Measurements from ENCODE around the gene APP. TPM values are rescaled to one million over a fixed set of nuclear protein-coding genes. Genes with fewer than 3 reads are reported as not detected.

APP gene
- total and polyA plus RNA-seq, 2 of the 13 experiments (the other 11 are each of a cell fraction or from before 2014, with no cell fraction given) = 70.6 to 262 TPM

DNA sequence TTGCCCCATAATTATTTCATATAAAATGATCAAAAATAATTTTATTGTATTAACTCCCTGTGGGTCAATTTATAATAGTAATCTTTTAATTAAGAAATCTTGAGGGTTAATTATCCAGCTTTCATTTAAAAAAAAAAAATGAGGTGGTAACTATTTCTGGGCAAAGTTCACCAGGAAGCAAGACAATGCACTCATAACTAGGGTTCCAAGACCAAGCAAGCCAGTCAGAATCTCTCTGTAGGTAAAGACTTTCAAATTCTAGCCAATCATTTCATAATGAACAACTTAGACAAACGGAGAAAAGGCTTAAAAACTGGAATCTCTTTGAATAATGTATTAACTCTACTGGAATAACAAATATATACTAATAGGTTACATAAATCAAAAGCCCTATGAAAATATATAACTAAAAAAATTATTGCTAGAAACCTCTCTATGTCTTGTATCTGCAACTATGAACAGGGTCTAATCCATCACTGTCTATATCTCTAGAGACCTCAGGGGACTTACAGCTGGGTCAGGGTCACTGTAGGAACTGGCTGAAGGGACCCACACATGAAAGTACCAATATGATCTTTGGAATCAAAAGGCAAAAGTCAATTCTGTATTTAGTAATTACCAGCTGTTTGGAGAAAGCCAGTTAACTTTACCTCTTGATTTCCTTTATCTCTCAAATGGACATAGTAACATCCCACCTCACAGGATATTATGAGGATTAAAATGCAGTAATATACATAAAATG lies 43.3 kb downstream of the APP start:
- in situ Hi-C loops (cut with HindIII; ENCODE audit: extremely low pct_ligation_motif_present, low pct_unique_long_range_greater_than_20kb) = no loop called here
- peak; percentile 57 for ATAC-seq
- H3K27me3 ChIP-seq (ENCODE audit: control insufficient read depth in 1 of 2, insufficient read depth in 2 of 2, low read length in 2 of 2) = no peaks in the 10 kb centered on the region
- no peaks in the 10 kb centered on the region for H3K9me3 ChIP-seq (ENCODE audit: low read length)
- H3K27ac ChIP-seq (ENCODE audit: extremely low read length, insufficient read depth, low read length) = no peak overlapping the region
- no peak overlapping the region for H3K9ac ChIP-seq (ENCODE audit: insufficient read depth, low read depth, low read length)
- no TSS peak for BruUV-seq (replicated peaks)
- peaks cover 42% of the 10 kb centered on the region for H3K4me1 ChIP-seq (ENCODE audit: insufficient read depth, low read length)
- ChIA-PET POLR2A (no interaction called here), CTCF (ENCODE audit: low intra/inter-chr PET ratio, low total read pairs) (no interaction called here)
- H3K79me2 ChIP-seq (ENCODE audit: insufficient read depth, low read length) = peaks cover 42% of the 10 kb centered on the region
- intact Hi-C loops (cut with micrococcal nuclease; ENCODE audit: unreplicated experiment) = no loop called here
- no peak overlapping the region for H3K4me3 ChIP-seq (replicated peaks in 1 of 3; ENCODE audit: insufficient read depth in 1 of 3, low read depth in 2 of 3, low read length in 3 of 3)
- no peak overlapping the region for H2AFZ ChIP-seq (ENCODE audit: low read length)
- H3K4me2 ChIP-seq (ENCODE audit: low read depth, low read length) = no peak overlapping the region
- 56% methylated on average over 1 of the region's 1 CpG for WGBS (ENCODE audit: low lambda C conversion rate)
- H3K36me3 ChIP-seq (replicated peaks in 1 of 2; ENCODE audit: control insufficient read depth in 1 of 2, insufficient read depth in 2 of 2, low read length in 2 of 2) = no peaks in the 10 kb centered on the region; a peak in 1 of 5 replicates
- no peak for FAIRE-seq
- DNase-seq (ENCODE audit: low spot score) = no peak
- H4K20me1 ChIP-seq (ENCODE audit: insufficient read depth, low read length) = peaks cover 5% of the 10 kb centered on the region
- TF ChIP-seq, protein P1, sequence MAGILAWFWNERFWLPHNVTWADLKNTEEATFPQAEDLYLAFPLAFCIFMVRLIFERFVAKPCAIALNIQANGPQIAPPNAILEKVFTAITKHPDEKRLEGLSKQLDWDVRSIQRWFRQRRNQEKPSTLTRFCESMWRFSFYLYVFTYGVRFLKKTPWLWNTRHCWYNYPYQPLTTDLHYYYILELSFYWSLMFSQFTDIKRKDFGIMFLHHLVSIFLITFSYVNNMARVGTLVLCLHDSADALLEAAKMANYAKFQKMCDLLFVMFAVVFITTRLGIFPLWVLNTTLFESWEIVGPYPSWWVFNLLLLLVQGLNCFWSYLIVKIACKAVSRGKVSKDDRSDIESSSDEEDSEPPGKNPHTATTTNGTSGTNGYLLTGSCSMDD (CRISPR knock-in tag; IDR thresholded peaks at IDR 0.05) = no peak
- no peak for TF ChIP-seq FLYWCH1 (CRISPR knock-in tag; IDR thresholded peaks at IDR 0.05)
- TF ChIP-seq HNF4A (CRISPR knock-in tag; IDR thresholded peaks at IDR 0.05) = peak; percentile 46; the same call in 1 of the 2 replicates
- TF ChIP-seq HOXA9 (CRISPR knock-in tag; IDR thresholded peaks at IDR 0.05; ENCODE audit: borderline replicate concordance) = no peak
- TF ChIP-seq NCOR1 (IDR thresholded peaks at IDR 0.05; ENCODE audit: borderline replicate concordance, low read length) = peak; percentile 41; the same call in 1 of the 2 replicates

DNA sequence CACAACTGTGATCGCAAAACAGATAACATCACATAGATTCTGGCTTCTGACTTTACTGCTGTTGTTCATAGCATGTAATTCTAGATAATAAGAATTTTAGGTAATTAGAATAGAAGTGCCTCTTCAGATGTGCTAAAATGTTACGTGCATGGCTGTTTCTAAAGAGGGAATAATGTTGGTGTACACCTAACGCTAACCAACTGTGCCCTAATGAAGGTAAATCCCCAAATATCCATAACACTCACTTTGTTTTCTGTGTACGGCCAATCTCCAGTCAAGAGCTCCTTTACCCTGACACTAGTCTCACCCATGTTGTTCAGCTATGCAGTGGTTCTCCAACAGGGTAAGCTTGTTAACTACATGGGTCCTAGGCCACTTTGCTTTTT lies 44.4 kb downstream of the APP start:
- WGBS (ENCODE audit: low lambda C conversion rate) = 60% methylated on average over 4 of the region's 4 CpGs
- TF ChIP-seq ZFP62 (CRISPR knock-in tag; IDR thresholded peaks at IDR 0.05) (no peak), NFATC3 (CRISPR knock-in tag; IDR thresholded peaks at IDR 0.05) (no peak), ETV5 (CRISPR knock-in tag; IDR thresholded peaks at IDR 0.05; ENCODE audit: borderline replicate concordance) (no peak), RNF2 (conservative IDR thresholded peaks at IDR 0.05; ENCODE audit: low read depth) (no peak), IRX3 (CRISPR knock-in tag; IDR thresholded peaks at IDR 0.05; ENCODE audit: borderline replicate concordance, low read depth) (no peak), ZNF280D (CRISPR knock-in tag; IDR thresholded peaks at IDR 0.05) (no peak), RBAK (CRISPR knock-in tag; IDR thresholded peaks at IDR 0.05) (no peak), ZNF256 (CRISPR knock-in tag; conservative IDR thresholded peaks at IDR 0.05) (no peak), ZNF792 (CRISPR knock-in tag; IDR thresholded peaks at IDR 0.05) (no peak), HDAC2 (CRISPR knock-in tag; IDR thresholded peaks at IDR 0.05) (no peak), ZNF766 (CRISPR knock-in tag; IDR thresholded peaks at IDR 0.05; ENCODE audit: borderline replicate concordance) (no peak), NCOA5 (CRISPR knock-in tag; IDR thresholded peaks at IDR 0.05) (no peak)

More for the DNA sequence above, 44.4 kb downstream of the APP start:
- Histone ChIP-seq H3K79me2 (ENCODE audit: insufficient read depth, low read length) (peaks cover 36% of the 10 kb centered on the region), H3K36me3 (replicated peaks in 1 of 2; ENCODE audit: control insufficient read depth in 1 of 2, insufficient read depth in 2 of 2, low read length in 2 of 2) (no peaks in the 10 kb centered on the region; a peak in 1 of 5 replicates), H3K4me3 (replicated peaks in 1 of 3; ENCODE audit: insufficient read depth in 1 of 3, low read depth in 2 of 3, low read length in 3 of 3) (no peak overlapping the region), H2AFZ (ENCODE audit: low read length) (no peak overlapping the region), H3K9ac (ENCODE audit: insufficient read depth, low read depth, low read length) (no peak overlapping the region), H3K4me1 (ENCODE audit: insufficient read depth, low read length) (peaks cover 38% of the 10 kb centered on the region), H3K4me2 (ENCODE audit: low read depth, low read length) (no peak overlapping the region), H3K27ac (ENCODE audit: extremely low read length, insufficient read depth, low read length) (no peak overlapping the region), H4K20me1 (ENCODE audit: insufficient read depth, low read length) (peaks cover 5% of the 10 kb centered on the region), H3K9me3 (ENCODE audit: low read length) (no peaks in the 10 kb centered on the region), H3K27me3 (ENCODE audit: control insufficient read depth in 1 of 2, insufficient read depth in 2 of 2, low read length in 2 of 2) (no peaks in the 10 kb centered on the region)
- in situ Hi-C loops (cut with HindIII; ENCODE audit: extremely low pct_ligation_motif_present, low pct_unique_long_range_greater_than_20kb) (no loop called here), intact Hi-C loops (cut with micrococcal nuclease; ENCODE audit: unreplicated experiment) (no loop called here)
- CTCF ChIA-PET (ENCODE audit: low intra/inter-chr PET ratio, low total read pairs) = no interaction called here
- BruUV-seq (replicated peaks) = no TSS peak
- DNase-seq (ENCODE audit: low spot score) (no peak), ATAC-seq (no peak), FAIRE-seq (no peak)
- POLR2A ChIA-PET = no interaction called here

All from HepG2 (cell line).